ENCODE results near the gene ST13. TPM values are rescaled to one million over a fixed set of nuclear protein-coding genes. Genes with fewer than 3 reads are reported as not detected.

The ST13 gene
- total and polyA plus RNA-seq, 9 of the 15 experiments (the other 6 are each of a cell fraction or from before 2014, with no cell fraction given): 53.6 to 311 (median 195) TPM

GRCh38 chr22:40875111-40875510 is 18.7 kb upstream of the ST13 start:
- Histone ChIP-seq H3K79me2 (ENCODE audit: control insufficient read depth, insufficient read depth, low read length) (no peaks in the 10 kb centered on the region), H4K20me1 (replicated peaks; ENCODE audit: control insufficient read depth, insufficient read depth, low read length) (no peaks in the 10 kb centered on the region), H3K4me2 (ENCODE audit: insufficient read depth, low read length) (no peak overlapping the region), H3K4me1 (replicated peaks in 1 of 2; ENCODE audit: control insufficient read depth in 2 of 2, insufficient read depth in 2 of 2, low read length in 2 of 2) (no peaks in the 10 kb centered on the region), H3K27me3 (ENCODE audit: control insufficient read depth in 2 of 2, insufficient read depth in 2 of 2, low read length in 2 of 2) (no peaks in the 10 kb centered on the region), H3K36me3 (ENCODE audit: control insufficient read depth, insufficient read depth, low read length) (peaks cover 13% of the 10 kb centered on the region; the same call in 1 of the 3 replicates), H2AFZ (ENCODE audit: low read depth, low read length) (no peak overlapping the region), H3K27ac (ENCODE audit: extremely low read depth, low read depth, low read length) (no peak overlapping the region), H3K9me1 (ENCODE audit: control insufficient read depth, insufficient read depth, low read length) (no peaks in the 10 kb centered on the region), H3K9me3 (replicated peaks; ENCODE audit: control insufficient read depth, insufficient read depth, low read depth, low read length) (no peaks in the 10 kb centered on the region), H3K4me3 (no peak overlapping the region), H3K9ac (ENCODE audit: insufficient read depth in 1 of 2, low read depth in 2 of 2, low read length in 2 of 2) (no peak overlapping the region)
- DNase-seq (ENCODE audit: extremely low read depth in 1 of 4, low spot score in 3 of 4): no peak
- ChIA-PET CTCF (ENCODE audit: low intra/inter-chr PET ratio) (no interaction called here), POLR2A (no interaction called here)
- TF ChIP-seq JUND (IDR thresholded peaks at IDR 0.05; ENCODE audit: borderline replicate concordance, low read depth, low read length) (no peak), JUND (tag; IDR thresholded peaks at IDR 0.05; ENCODE audit: borderline replicate concordance, low read depth, low read length) (no peak), ELF4 (CRISPR knock-in tag; IDR thresholded peaks at IDR 0.05) (no peak), STAG1 (CRISPR knock-in tag; IDR thresholded peaks at IDR 0.05; ENCODE audit: borderline replicate concordance) (no peak), NCOA6 (IDR thresholded peaks at IDR 0.05) (no peak), POLR2A (conservative IDR thresholded peaks at IDR 0.05) (no peak), TCF3 (CRISPR knock-in tag; IDR thresholded peaks at IDR 0.05) (no peak), NEUROD1 (IDR thresholded peaks at IDR 0.05; ENCODE audit: borderline replicate concordance, low read depth, low read length, partially characterized antibody) (no peak), SMAD3 (CRISPR knock-in tag; conservative IDR thresholded peaks at IDR 0.05) (no peak), HES1 (IDR thresholded peaks at IDR 0.05; ENCODE audit: low read depth) (no peak), PATZ1 (CRISPR knock-in tag; IDR thresholded peaks at IDR 0.05; ENCODE audit: borderline replicate concordance) (no peak), PHF20 (IDR thresholded peaks at IDR 0.05; ENCODE audit: partially characterized antibody) (no peak), NKRF (IDR thresholded peaks at IDR 0.05; ENCODE audit: borderline replicate concordance) (no peak), ZMIZ1 (IDR thresholded peaks at IDR 0.05; ENCODE audit: low read depth in 2 of 2, low read length in 2 of 2) (no peak)
- no TSS peak for BruUV-seq (replicated peaks)
- in situ Hi-C loops (cut with MboI) (no loop called here), intact Hi-C loops (cut with micrococcal nuclease) (no loop called here)
- WGBS (ENCODE audit: insufficient coverage, low coverage, missing lambda C conversion rate): 57% methylated on average over 3 of the region's 3 CpGs
- no peak for FAIRE-seq
- ATAC-seq: no peak

Data from K562 (cell line).